Measurements from ENCODE around the gene NUDT6.

DNA sequence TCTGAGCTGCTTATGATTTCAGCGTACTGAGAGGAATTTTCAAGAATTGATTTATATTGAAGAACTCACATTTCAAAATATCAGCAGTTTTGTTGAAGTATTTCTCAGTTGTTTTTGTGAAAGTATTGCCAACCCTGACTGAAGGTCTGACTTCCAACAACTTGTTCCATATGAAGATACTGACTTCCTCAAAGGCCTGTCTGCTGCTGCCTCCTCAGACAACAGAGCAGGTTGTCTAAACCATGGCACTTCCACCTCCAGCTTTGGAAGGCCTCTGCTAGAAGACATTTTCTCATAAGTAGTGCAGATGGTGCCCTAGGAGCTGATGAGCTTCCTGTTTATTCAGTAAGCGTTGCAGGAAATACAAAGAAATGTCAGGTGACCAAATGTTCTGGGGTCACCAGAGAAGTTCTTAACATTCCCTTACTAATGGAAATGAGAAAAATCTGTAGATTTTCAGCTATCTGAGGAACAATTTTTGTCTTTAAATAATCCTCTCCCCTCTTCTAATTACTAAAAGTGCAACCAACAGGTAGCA is 67.0 kb downstream of the NUDT6 start:
- TF ChIP-seq CTCF (IDR thresholded peaks at IDR 0.05; ENCODE audit: insufficient read depth, low read depth, low read length) (no peak), EZH2 (IDR thresholded peaks at IDR 0.05; ENCODE audit: insufficient read depth, low read length) (no peak)

Measured in astrocyte (in vitro differentiated cells and primary cell).